Activated naive CD4-positive, alpha-beta T cell treated with anti-CD3 and anti-CD28 coated beads, Interleukin-2, amount 50 U/mL, for 16 hours (primary cell): ENCODE results near the gene PDZK1IP1.
"Not testable (repeated sequence)": the region's sequence is repeated elsewhere in the genome, so short reads cannot be mapped to it uniquely, and the experiment has no call there.

Source experiments
- DNase-seq: peaks from one replicate; pipeline ENCODE4 v3.0.0-alpha.2; 2020

The PDZK1IP1 gene

DNA sequence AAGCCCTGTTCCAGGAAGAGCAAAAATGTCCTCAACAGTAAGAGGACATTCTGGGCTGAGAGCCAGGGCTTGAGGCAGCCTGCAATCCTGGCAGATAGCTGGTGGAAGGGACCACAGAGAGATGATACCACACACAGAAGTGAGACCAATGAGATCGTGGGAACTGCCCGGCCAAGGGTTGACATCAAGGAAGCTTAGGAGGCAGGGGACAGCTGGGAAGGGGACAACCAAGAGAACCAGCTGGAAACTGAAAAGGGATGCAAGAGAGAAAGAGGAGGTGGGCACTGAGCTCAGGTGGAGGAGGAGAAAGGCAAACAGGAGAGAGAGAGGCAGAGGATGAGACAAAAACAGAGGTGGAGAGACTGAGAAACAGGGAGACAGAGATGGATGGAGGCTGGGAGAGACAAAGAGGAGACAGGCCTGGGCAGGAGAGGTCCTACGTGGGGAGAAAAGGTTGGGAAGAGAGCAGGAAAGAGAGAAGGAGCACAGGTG is 9.2 kb downstream of the PDZK1IP1 start:
- DNase-seq: no peak

GRCh38 chr1:47179988-47180563 is 9.8 kb downstream of the PDZK1IP1 start:
- no peak for DNase-seq

DNA sequence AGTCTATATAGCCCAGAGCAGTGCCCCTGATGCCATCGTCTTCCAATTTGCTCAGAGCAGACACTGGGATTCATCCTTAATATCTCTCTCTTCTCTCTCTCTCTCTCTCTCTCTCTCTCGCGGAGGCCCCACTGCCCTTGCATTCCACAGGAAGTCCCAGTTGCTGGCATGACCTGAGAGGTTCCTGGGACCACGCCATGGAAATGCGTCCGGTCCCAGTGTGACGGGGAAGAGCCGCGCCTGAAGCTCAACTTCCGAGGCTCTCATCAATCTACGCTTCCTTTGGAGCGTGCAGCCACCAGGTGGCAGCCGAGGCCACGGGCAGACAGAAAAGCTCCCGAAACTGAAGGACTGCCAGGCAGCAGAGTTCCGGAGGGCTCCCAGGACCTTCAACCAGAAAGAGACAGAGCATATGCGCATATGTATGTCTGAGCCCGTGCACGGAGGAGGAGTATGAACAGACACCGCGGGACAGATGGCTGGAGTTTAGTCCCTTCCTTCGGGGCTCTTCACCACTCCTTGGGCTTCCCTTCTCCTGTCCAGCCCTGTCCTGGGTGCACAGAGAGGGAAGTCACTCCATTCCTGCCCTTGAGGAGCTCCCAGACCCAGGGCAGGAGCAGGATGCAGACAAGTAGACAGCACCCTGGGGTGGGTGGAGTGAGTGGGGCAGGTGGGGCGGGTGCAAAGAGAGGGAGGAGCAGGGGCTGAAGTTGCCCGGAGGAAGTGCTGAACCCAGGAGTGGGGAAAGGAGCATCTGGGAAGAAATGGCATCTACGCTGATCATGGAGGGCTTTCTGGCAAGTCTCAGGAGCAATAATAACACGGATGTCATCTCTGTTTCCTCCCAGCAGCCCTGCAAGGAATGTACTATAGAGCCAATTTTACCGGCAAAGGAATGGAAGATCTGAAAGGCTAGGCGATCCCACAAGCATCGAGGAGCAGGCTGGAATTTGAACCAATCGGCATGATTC is 10.5 kb downstream of the PDZK1IP1 start:
- peak; percentile 77 for DNase-seq

DNA sequence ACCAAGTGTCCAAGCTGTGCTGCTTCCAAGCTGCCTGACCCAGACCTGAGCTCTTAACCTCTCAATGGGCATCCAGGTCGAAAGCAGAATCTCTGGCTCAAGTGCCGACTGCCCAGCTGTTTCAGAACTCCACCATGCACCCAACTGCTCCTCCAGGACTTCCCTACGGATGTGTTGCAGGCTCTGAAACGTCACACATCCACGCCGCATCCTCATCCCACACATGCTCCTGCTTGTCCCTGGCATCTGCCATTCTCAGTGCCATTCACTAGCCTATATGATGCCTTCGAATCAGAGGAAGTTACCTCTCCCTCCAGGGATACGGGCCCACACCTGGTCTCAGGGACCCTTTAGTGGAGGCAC is 11.2 kb downstream of the PDZK1IP1 start:
- DNase-seq: no peak

- no peak for DNase-seq
Observed at GRCh38 chr1:47178020-47178419, 11.8 kb downstream of the PDZK1IP1 start.

- DNase-seq: peak; percentile 38
Observed at GRCh38 chr1:47175227-47175934, 14.5 kb downstream of the PDZK1IP1 start.

DNA sequence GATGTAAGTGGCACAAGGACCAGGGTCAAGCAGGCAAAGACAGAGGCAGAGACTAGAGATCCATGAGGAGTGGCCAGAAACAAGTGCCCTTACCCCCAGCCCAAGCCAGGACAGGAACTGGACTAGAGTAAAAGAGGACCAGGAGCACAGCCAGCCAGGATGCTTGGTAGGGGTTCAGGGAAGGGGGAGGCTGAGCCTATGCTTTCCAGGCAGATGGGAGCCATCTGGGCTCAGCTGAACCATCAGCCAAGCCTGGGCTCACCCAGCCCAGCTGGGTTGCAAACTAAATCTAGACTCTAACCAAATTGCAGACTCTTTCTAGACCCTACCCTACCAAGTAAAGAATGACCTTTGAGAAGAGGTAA is 15.2 kb downstream of the PDZK1IP1 start:
- no peak for DNase-seq

- DNase-seq: no peak
Observed at GRCh38 chr1:47172782-47173181, 17.1 kb downstream of the PDZK1IP1 start.

DNA sequence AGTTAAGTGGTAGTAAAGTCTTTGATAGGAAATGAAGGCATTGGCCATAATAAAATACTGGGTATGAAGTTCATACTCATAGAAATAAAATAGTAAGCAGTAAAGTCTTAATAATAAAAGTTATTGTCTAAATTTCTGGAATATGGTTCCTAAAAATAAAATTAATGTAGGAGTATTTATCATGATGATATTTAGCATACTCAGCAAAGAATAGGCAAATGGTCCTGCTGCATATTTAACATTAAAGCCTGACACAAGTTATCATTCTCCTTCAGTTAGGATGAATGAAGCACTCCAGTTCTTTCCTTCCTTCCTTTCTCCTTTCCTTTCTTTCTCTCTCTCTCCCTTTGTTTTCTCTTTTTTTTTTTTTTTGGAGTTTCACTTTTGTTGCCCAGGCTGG is 25.3 kb downstream of the PDZK1IP1 start:
- DNase-seq: no peak

DNA sequence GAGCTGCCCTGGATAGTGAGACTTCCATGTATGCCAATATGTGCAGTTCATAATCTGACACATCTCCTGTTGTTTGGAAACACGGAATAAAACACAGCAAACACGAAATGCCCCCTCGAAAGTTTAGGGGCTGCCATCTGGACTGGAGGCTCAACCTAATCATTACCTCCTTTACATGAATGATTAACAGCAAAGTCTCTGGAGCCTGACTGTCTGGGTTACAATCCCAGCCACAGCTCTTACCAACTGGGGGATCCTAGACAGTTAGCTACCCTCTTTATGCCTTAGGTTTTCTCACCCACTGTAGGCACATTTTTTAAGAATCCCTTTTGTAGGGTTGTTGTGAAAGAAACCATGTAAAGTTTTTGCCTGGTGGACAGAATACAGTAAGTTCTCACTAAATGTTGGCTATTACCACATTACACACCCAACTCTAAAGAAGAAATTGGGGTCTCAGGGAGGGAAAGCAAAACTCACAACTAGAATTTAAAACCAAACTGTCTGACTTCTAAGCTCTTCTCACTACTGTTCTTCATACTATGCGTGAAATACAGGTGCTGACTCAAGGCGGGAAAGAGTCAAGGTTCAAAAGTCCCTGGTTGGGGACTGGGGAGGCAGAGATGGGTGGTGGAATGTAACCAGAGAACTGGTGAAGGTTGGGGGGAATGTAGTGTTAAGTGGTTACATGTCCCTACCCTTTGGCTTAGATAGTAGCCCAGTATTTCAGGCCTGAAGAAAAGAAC is 28.4 kb downstream of the PDZK1IP1 start:
- DNase-seq: no peak

DNA sequence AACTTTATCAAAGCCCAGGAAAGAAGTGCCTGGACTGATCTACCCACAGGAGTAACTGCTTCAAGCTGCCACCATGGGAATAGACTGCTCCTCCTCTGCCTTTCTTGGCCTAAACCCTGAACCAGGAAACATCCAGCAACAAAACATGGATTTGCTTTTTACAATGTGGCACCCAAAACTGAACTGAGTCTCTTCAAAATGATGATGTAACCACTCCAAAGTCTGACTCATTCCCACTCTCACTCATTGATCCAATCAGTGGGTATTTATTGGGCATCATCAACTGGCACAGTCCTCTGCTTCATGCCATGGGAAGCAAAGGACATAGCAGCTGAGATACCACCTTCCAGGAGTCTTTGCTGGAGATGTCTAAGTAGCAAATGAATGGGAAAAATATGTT is 29.1 kb downstream of the PDZK1IP1 start:
- DNase-seq: no peak

DNA sequence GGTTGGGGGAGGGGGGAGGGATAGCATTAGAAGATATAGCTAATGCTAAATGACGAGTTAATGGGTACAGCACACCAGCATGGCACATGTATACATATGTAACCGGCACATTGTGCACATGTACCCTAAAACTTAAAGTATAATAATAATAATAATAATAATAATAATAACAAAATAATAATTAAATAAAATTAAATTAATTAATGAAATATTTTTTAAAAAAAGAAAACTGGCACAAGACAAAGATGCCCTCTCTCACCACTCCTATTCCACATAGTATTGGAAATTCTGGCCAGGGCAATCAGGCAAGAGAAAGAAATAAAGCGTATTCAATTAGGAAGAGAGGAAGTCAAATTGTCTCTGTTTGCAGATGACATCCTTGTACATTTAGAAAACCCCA is 31.9 kb downstream of the PDZK1IP1 start:
- DNase-seq: not testable (repeated sequence)

GRCh38 chr1:47156457-47156856 is 33.4 kb downstream of the PDZK1IP1 start:
- not testable (repeated sequence) for DNase-seq

- DNase-seq: not testable (repeated sequence)
Observed at GRCh38 chr1:47149162-47149561, 40.7 kb downstream of the PDZK1IP1 start.

- no peak for DNase-seq
Observed at GRCh38 chr1:47147047-47147785, 42.6 kb downstream of the PDZK1IP1 start.

DNA sequence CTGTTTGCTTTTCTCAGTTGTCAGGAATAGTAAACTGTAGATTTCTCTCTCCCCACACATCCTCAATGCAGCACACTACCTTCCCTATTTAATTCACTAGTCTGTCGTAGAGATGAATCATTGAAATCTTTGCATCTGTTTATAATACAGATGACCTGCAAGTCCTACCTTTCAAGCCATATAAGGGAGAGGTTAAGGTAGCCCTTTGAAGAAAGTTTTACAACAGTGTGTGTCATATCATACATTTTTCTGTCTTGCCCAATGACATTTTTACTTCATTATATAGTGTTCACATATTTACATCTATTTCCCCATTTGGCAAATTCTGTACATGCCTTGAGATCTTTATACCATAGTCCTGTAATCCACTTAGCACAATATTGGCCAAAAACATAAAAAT is 43.3 kb downstream of the PDZK1IP1 start:
- DNase-seq: not testable (repeated sequence)

DNA sequence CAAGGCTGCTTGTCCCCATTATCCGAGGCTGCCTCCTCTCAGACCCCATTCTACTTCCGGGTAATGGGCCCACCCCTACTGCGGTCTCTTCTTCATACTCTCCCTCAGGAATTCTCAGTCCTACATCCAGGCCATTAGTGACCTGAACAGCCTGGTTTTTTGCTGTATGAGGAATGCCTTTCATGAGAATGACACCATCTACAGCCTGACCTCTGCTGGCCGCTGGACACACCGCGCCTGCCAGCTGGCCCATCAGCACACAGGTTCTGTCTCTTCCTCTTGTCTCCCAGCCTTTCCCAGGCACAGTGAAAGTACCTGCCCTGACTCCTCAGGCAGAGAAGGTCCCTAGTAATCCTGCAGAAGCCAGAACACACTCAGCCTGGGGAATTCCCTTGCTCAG is 46.2 kb downstream of the PDZK1IP1 start:
- not testable (repeated sequence) for DNase-seq

- not testable (repeated sequence) for DNase-seq
Observed at GRCh38 chr1:47140358-47140757, 49.5 kb downstream of the PDZK1IP1 start.

DNA sequence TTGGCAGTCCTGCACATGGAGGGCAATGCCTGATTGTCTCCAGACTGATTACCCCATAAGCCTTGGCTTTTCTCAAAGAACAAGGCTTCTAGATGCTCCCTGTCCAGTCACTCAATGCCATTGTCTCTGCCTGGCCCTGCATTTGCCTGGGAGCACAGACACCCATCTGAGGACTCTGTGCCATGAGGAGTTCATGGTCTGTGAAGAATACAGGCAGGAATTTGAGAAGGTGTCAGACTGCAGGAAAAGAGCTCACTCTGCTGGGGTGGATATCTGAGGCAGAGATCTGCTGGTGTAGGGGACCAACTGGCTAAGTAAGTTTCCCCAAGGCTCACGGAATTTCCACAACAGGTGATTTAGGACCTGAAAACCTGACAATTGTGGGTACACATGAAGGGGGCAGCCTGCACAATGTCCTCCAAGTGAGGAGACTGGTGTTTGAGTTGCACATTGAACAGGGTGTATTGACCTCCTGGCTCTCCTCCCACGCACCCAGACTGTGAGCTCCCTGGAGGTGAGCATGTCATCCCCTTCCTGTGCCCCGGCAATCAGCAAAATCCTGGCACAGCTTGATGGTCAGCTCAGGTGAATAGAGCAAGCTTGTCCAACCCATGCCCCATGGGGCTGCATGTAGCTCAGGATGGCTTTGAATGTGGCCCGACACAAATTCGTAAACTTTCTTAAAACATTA is 51.8 kb downstream of the PDZK1IP1 start:
- no peak for DNase-seq

DNA sequence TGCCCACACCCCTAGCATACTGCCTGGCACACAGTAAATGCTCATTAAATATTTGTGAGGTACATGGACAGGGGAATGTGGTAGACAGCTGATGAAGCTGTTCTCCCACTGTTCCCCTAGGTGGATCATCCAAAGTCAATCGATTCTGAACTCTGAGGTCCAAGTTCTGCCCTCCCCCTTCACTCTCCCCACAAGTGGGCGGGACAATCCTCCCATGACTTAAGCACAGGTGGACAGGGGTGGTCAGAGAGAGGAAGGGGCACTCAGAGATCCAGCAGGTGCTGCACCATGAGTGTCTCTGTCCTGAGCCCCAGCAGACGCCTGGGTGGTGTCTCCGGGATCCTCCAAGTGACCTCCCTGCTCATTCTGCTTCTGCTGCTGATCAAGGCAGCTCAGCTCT is 52.6 kb downstream of the PDZK1IP1 start, which contains the start of gene CYP4A22:
Gene CYP4A22 (plus strand): TSS at position 244 of the 400 bp plus-strand sequence. CDS start 45 bp downstream, at position 289.
- DNase-seq: no peak
